ENCODE data around the gene ERCC3.

DNA sequence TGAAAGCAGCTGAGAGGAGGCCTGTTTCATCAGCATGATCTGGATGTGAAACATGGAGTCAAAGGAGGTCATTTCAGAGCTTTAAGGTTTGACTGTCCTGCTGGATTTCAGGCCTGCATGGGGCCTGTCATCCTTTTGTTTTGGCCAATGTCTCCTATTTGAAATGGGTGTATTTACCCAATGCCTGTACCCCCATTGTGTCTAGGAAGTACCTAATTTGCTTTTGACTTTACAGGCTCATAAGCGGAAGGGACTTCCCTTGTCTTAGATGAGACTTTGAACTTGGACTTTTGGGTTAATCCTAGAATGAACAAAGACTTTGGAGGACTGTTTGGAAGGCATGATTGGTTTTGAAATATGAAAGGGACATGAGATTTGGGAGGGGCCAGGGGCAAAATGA lies 54.5 kb downstream of the ERCC3 start:
- TF ChIP-seq TEAD4 (CRISPR knock-in tag; IDR thresholded peaks at IDR 0.05) (no peak), TCF7 (CRISPR knock-in tag; IDR thresholded peaks at IDR 0.05; ENCODE audit: low read depth) (no peak), CBFB (CRISPR knock-in tag; IDR thresholded peaks at IDR 0.05; ENCODE audit: low read depth) (no peak), GABPB1 (CRISPR knock-in tag; IDR thresholded peaks at IDR 0.05) (no peak), ZNF121 (CRISPR knock-in tag; IDR thresholded peaks at IDR 0.05) (no peak), ZNF138 (CRISPR knock-in tag; conservative IDR thresholded peaks at IDR 0.05) (no peak)
- TF ChIP-seq, protein P1, sequence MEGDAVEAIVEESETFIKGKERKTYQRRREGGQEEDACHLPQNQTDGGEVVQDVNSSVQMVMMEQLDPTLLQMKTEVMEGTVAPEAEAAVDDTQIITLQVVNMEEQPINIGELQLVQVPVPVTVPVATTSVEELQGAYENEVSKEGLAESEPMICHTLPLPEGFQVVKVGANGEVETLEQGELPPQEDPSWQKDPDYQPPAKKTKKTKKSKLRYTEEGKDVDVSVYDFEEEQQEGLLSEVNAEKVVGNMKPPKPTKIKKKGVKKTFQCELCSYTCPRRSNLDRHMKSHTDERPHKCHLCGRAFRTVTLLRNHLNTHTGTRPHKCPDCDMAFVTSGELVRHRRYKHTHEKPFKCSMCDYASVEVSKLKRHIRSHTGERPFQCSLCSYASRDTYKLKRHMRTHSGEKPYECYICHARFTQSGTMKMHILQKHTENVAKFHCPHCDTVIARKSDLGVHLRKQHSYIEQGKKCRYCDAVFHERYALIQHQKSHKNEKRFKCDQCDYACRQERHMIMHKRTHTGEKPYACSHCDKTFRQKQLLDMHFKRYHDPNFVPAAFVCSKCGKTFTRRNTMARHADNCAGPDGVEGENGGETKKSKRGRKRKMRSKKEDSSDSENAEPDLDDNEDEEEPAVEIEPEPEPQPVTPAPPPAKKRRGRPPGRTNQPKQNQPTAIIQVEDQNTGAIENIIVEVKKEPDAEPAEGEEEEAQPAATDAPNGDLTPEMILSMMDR (IDR thresholded peaks at IDR 0.05), result no peak
- TF ChIP-seq, protein P2, sequence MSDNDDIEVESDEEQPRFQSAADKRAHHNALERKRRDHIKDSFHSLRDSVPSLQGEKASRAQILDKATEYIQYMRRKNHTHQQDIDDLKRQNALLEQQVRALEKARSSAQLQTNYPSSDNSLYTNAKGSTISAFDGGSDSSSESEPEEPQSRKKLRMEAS (CRISPR knock-in tag; IDR thresholded peaks at IDR 0.05), result no peak
- TF ChIP-seq, protein P3, sequence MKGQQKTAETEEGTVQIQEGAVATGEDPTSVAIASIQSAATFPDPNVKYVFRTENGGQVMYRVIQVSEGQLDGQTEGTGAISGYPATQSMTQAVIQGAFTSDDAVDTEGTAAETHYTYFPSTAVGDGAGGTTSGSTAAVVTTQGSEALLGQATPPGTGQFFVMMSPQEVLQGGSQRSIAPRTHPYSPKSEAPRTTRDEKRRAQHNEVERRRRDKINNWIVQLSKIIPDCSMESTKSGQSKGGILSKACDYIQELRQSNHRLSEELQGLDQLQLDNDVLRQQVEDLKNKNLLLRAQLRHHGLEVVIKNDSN (CRISPR knock-in tag; IDR thresholded peaks at IDR 0.05), result no peak
- TF ChIP-seq, protein P4, sequence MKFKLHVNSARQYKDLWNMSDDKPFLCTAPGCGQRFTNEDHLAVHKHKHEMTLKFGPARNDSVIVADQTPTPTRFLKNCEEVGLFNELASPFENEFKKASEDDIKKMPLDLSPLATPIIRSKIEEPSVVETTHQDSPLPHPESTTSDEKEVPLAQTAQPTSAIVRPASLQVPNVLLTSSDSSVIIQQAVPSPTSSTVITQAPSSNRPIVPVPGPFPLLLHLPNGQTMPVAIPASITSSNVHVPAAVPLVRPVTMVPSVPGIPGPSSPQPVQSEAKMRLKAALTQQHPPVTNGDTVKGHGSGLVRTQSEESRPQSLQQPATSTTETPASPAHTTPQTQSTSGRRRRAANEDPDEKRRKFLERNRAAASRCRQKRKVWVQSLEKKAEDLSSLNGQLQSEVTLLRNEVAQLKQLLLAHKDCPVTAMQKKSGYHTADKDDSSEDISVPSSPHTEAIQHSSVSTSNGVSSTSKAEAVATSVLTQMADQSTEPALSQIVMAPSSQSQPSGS (CRISPR knock-in tag; IDR thresholded peaks at IDR 0.05; ENCODE audit: borderline replicate concordance, low read depth), result no peak
- TF ChIP-seq, protein P5, sequence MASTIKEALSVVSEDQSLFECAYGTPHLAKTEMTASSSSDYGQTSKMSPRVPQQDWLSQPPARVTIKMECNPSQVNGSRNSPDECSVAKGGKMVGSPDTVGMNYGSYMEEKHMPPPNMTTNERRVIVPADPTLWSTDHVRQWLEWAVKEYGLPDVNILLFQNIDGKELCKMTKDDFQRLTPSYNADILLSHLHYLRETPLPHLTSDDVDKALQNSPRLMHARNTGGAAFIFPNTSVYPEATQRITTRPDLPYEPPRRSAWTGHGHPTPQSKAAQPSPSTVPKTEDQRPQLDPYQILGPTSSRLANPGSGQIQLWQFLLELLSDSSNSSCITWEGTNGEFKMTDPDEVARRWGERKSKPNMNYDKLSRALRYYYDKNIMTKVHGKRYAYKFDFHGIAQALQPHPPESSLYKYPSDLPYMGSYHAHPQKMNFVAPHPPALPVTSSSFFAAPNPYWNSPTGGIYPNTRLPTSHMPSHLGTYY (CRISPR knock-in tag; IDR thresholded peaks at IDR 0.05), result no peak
- TF ChIP-seq, protein P6, sequence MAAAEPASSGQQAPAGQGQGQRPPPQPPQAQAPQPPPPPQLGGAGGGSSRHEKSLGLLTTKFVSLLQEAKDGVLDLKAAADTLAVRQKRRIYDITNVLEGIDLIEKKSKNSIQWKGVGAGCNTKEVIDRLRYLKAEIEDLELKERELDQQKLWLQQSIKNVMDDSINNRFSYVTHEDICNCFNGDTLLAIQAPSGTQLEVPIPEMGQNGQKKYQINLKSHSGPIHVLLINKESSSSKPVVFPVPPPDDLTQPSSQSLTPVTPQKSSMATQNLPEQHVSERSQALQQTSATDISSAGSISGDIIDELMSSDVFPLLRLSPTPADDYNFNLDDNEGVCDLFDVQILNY (CRISPR knock-in tag; IDR thresholded peaks at IDR 0.05), result no peak
- TF ChIP-seq, protein P7, sequence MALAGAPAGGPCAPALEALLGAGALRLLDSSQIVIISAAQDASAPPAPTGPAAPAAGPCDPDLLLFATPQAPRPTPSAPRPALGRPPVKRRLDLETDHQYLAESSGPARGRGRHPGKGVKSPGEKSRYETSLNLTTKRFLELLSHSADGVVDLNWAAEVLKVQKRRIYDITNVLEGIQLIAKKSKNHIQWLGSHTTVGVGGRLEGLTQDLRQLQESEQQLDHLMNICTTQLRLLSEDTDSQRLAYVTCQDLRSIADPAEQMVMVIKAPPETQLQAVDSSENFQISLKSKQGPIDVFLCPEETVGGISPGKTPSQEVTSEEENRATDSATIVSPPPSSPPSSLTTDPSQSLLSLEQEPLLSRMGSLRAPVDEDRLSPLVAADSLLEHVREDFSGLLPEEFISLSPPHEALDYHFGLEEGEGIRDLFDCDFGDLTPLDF (CRISPR knock-in tag; IDR thresholded peaks at IDR 0.05), result no peak
